ENCODE results near the gene SNRNP35. TPM values are rescaled to one million over a fixed set of nuclear protein-coding genes. Genes with fewer than 3 reads are reported as not detected.
"Not testable (repeated sequence)": the region's sequence is repeated elsewhere in the genome, so short reads cannot be mapped to it uniquely, and the experiment has no call there.

SNRNP35 gene
- total RNA-seq, 1 donor from 2014 or later = 16.9 TPM

GRCh38 chr12:123491481-123491880, 33.5 kb downstream of the SNRNP35 start:
- intact Hi-C loops (cut with DNase I) = no loop called here
- TF ChIP-seq CTCF (IDR thresholded peaks at IDR 0.05) = no peak
- TF ChIP-seq POLR2A (IDR thresholded peaks at IDR 0.05) = no peak
- no peak for TF ChIP-seq POLR2AphosphoS5 (IDR thresholded peaks at IDR 0.05; ENCODE audit: insufficient read depth in 1 of 2, low read depth in 1 of 2)
- Histone ChIP-seq H3K4me3 (no peak overlapping the region), H3K27me3 (no peaks in the 10 kb centered on the region), H3K27ac (no peak overlapping the region), H3K36me3 (peaks cover 0 to 2% of the 10 kb centered on the region in 2 donors), H3K4me1 (no peaks in the 10 kb centered on the region), H3K9me3 (no peaks in the 10 kb centered on the region)
- DNase-seq (ENCODE audit: extremely low spot score in 2 of 2) = no peak

- H3K4me3 ChIP-seq; H3K4me1 ChIP-seq; H3K27ac ChIP-seq; H3K36me3 ChIP-seq; DNase-seq (ENCODE audit: extremely low spot score in 2 of 2); H3K9me3 ChIP-seq; intact Hi-C loops (cut with DNase I); H3K27me3 ChIP-seq: not testable (repeated sequence)
Measured at GRCh38 chr12:123492339-123493039, 34.5 kb downstream of the SNRNP35 start.

GRCh38 chr12:123494124-123494851, 36.3 kb downstream of the SNRNP35 start:
- Histone ChIP-seq H3K4me3 (no peak overlapping the region), H3K9me3 (no peaks in the 10 kb centered on the region), H3K27me3 (no peaks in the 10 kb centered on the region), H3K36me3 (peaks cover 0 to 26% of the 10 kb centered on the region in 2 donors), H3K4me1 (no peaks in the 10 kb centered on the region), H3K27ac (no peak overlapping the region)
- no peak for TF ChIP-seq POLR2A (IDR thresholded peaks at IDR 0.05)
- DNase-seq (ENCODE audit: extremely low spot score in 2 of 2) = no peak
- intact Hi-C loops (cut with DNase I) = no loop called here

GRCh38 chr12:123497065-123497464, 39.1 kb downstream of the SNRNP35 start:
- Histone ChIP-seq H3K27me3 (no peaks in the 10 kb centered on the region), H3K4me3 (no peak overlapping the region), H3K27ac (no peak overlapping the region), H3K4me1 (no peaks in the 10 kb centered on the region), H3K9me3 (no peaks in the 10 kb centered on the region), H3K36me3 (peaks cover 0 to 26% of the 10 kb centered on the region in 2 donors)
- TF ChIP-seq CTCF (IDR thresholded peaks at IDR 0.05) (no peak), POLR2A (IDR thresholded peaks at IDR 0.05) (no peak), POLR2AphosphoS5 (IDR thresholded peaks at IDR 0.05; ENCODE audit: insufficient read depth in 1 of 2, low read depth in 1 of 2) (no peak)
- no peak for DNase-seq (ENCODE audit: extremely low spot score in 2 of 2)
- intact Hi-C loops (cut with DNase I) = no loop called here

GRCh38 chr12:123498126-123498825, 40.3 kb downstream of the SNRNP35 start:
- H3K36me3 ChIP-seq = peaks cover 0 to 26% of the 10 kb centered on the region in 2 donors
- no peak overlapping the region for H3K4me3 ChIP-seq
- no peak for DNase-seq (ENCODE audit: extremely low spot score in 2 of 2)
- no peaks in the 10 kb centered on the region for H3K27me3 ChIP-seq
- H3K9me3 ChIP-seq = no peaks in the 10 kb centered on the region
- TF ChIP-seq CTCF (IDR thresholded peaks at IDR 0.05) = no peak
- H3K27ac ChIP-seq = no peak overlapping the region
- intact Hi-C loops (cut with DNase I) = no loop called here
- no peaks in the 10 kb centered on the region for H3K4me1 ChIP-seq

GRCh38 chr12:123499332-123499731, 41.4 kb downstream of the SNRNP35 start:
- no peak for DNase-seq (ENCODE audit: extremely low spot score in 2 of 2)
- Histone ChIP-seq H3K27ac (no peak overlapping the region), H3K4me1 (no peaks in the 10 kb centered on the region), H3K27me3 (no peaks in the 10 kb centered on the region), H3K9me3 (no peaks in the 10 kb centered on the region), H3K4me3 (no peak overlapping the region), H3K36me3 (peaks cover 0 to 26% of the 10 kb centered on the region in 2 donors)
- intact Hi-C loops (cut with DNase I) = no loop called here
- no peak for TF ChIP-seq POLR2A (IDR thresholded peaks at IDR 0.05)
- no peak for TF ChIP-seq POLR2AphosphoS5 (IDR thresholded peaks at IDR 0.05; ENCODE audit: insufficient read depth in 1 of 2, low read depth in 1 of 2)

All from vagina (tissue), 2 donors.